Hypothalamus (tissue), 51 donors: ENCODE results near the gene CRB1.
"Not testable (repeated sequence)": the region's sequence is repeated elsewhere in the genome, so short reads cannot be mapped to it uniquely, and the experiment has no call there.

Experiments used
- DNase-seq, 51 donors: peaks; one replicate each; lab custom pipeline; 2025; lab: John Stamatoyannopoulos, UW

CRB1 gene

GRCh38 chr1:197394831-197395608 lies 127.0 kb downstream of the CRB1 start:
- DNase-seq = no peak

- no peak for DNase-seq
These were observed 129.8 kb downstream of the CRB1 start for GRCh38 chr1:197397895-197398294.

- no peak for DNase-seq
These were observed 131.9 kb downstream of the CRB1 start for GRCh38 chr1:197399755-197400521.

- DNase-seq = no peak
These were observed 132.5 kb downstream of the CRB1 start for GRCh38 chr1:197400522-197400902.

- no peak for DNase-seq
These were observed 134.1 kb downstream of the CRB1 start for GRCh38 chr1:197402189-197402588.

- DNase-seq = not testable (repeated sequence)
These were observed 136.7 kb downstream of the CRB1 start for GRCh38 chr1:197404774-197405173.

GRCh38 chr1:197405614-197406013 lies 137.6 kb downstream of the CRB1 start:
- not testable (repeated sequence) for DNase-seq

GRCh38 chr1:197413564-197413963 lies 145.5 kb downstream of the CRB1 start:
- no peak for DNase-seq

GRCh38 chr1:197415221-197415620 lies 147.2 kb downstream of the CRB1 start:
- no peak for DNase-seq

GRCh38 chr1:197418693-197419092 lies 150.6 kb downstream of the CRB1 start:
- no peak for DNase-seq

- DNase-seq = no peak
These were observed 154.9 kb downstream of the CRB1 start for GRCh38 chr1:197422993-197423392.

GRCh38 chr1:197424380-197424779 lies 156.3 kb downstream of the CRB1 start:
- DNase-seq = no peak

- no peak for DNase-seq
These were observed 161.3 kb downstream of the CRB1 start for GRCh38 chr1:197429372-197429771.

- DNase-seq = peak in 1 of 51 donors; percentile 5
These were observed 167.2 kb downstream of the CRB1 start for GRCh38 chr1:197435224-197435623.

- no peak for DNase-seq
These were observed 169.5 kb downstream of the CRB1 start for GRCh38 chr1:197437601-197438000.

- DNase-seq = no peak
These were observed 170.1 kb downstream of the CRB1 start for GRCh38 chr1:197438010-197438790.

GRCh38 chr1:197439708-197440280 lies 171.7 kb downstream of the CRB1 start:
- DNase-seq = no peak

- DNase-seq = peak in 1 of 51 donors; percentile 1
These were observed 172.7 kb downstream of the CRB1 start for GRCh38 chr1:197440715-197441114.

- DNase-seq = peak in 15 of 51 donors; percentile 2 to 58 (median 10)
These were observed 174.0 kb downstream of the CRB1 start for GRCh38 chr1:197441999-197442414.

GRCh38 chr1:197444755-197445154 lies 176.7 kb downstream of the CRB1 start:
- DNase-seq = no peak
